HEK293 (cell line): ENCODE data around the gene ORM2.
A peak's percentile ranks its signal among the peaks of the same experiment; 100 is the strongest.

Source experiments
- CTCF ChIA-PET: fragments of 350-600 bp; formaldehyde crosslinking; extraction: SDS; loops from one replicate; lab custom pipeline; 2021; ENCODE audit warnings: antibody characterized with exemption; lab: Yijun Ruan, JAX
- POLR2A ChIA-PET: fragments of 300-600 bp; formaldehyde crosslinking; extraction: SDS; loops from one replicate; lab custom pipeline; 2020; ENCODE audit warnings: antibody characterized with exemption, inconsistent platforms; lab: Yijun Ruan, JAX
- H3K27ac ChIP-seq: fragments of 200-500 bp; sonication (Bioruptor generic); 2 replicates; pipeline ENCODE4 v1.5.1; 2014; ENCODE audit warnings: low read depth, low read length, control low read depth, inconsistent platforms; ENCODE audit errors: extremely low read depth
- H3K36me3 ChIP-seq, 2 experiments: fragments of 200-500 bp in 1 of 2; sonication (Bioruptor generic) in 1 of 2; 1 replicate in 1 of 2; 2 replicates in 1 of 2; pipeline ENCODE4 v1.5.1; 2014 to 2017; ENCODE audit warnings: inconsistent platforms in 2 of 2, low read length in 2 of 2; ENCODE audit not compliant: control insufficient read depth in 2 of 2, insufficient read depth in 1 of 2
- H3K4me1 ChIP-seq: fragments of 200-500 bp; sonication (Bioruptor generic); 2 replicates; pipeline ENCODE4 v1.5.1; 2014; ENCODE audit warnings: mild to moderate bottlenecking, low read length, inconsistent platforms; ENCODE audit not compliant: control insufficient read depth, insufficient read depth
- H3K4me3 ChIP-seq: 2 replicates; pipeline ENCODE4 v1.5.1; 2011; ENCODE audit warnings: low read depth, mild to moderate bottlenecking, control low read depth, low read length, moderate library complexity
- H3K9me3 ChIP-seq: fragments of 200-500 bp; sonication (Bioruptor generic); 2 replicates; pipeline ENCODE4 v1.5.1; 2014; ENCODE audit warnings: low read depth, low read length, inconsistent platforms; ENCODE audit not compliant: control insufficient read depth, insufficient read depth
- SALL2 ChIP-seq: fragments of 450-650 bp; formaldehyde crosslinking; IDR thresholded peaks from 2 replicates; pipeline ENCODE4 v1.5.0; 2017; ENCODE audit warnings: missing biosample characterization, mild to moderate bottlenecking, missing genetic modification characterization, borderline replicate concordance
- TRIM28 ChIP-seq: IDR thresholded peaks from 2 replicates; pipeline ENCODE4 v1.6.1; 2011; ENCODE audit warnings: low read length, control low read depth, borderline replicate concordance
- ZFP3 ChIP-seq: fragments of 450-650 bp; formaldehyde crosslinking; IDR thresholded peaks from 2 replicates; pipeline ENCODE4 v1.5.1; 2016; ENCODE audit warnings: low read depth, missing biosample characterization, missing genetic modification characterization
- ZNF10 ChIP-seq: fragments of 450-650 bp; formaldehyde crosslinking; IDR thresholded peaks from 2 replicates; pipeline ENCODE4 v1.5.1; 2017; ENCODE audit warnings: missing biosample characterization, missing genetic modification characterization
- ZNF155 ChIP-seq: fragments of 450-650 bp; formaldehyde crosslinking; IDR thresholded peaks from 2 replicates; pipeline ENCODE4 v1.5.1; 2016; ENCODE audit warnings: missing biosample characterization, missing genetic modification characterization
- ZNF2 ChIP-seq: fragments of 450-650 bp; formaldehyde crosslinking; IDR thresholded peaks from 2 replicates; pipeline ENCODE4 v1.5.1; 2016; ENCODE audit warnings: missing biosample characterization, missing genetic modification characterization
- ZNF211 ChIP-seq: fragments of 450-650 bp; formaldehyde crosslinking; IDR thresholded peaks from 2 replicates; pipeline ENCODE4 v1.5.1; 2016; ENCODE audit warnings: low read depth, missing biosample characterization, missing genetic modification characterization
- ZNF214 ChIP-seq: fragments of 450-650 bp; formaldehyde crosslinking; IDR thresholded peaks from 2 replicates; pipeline ENCODE4 v1.5.1; 2017; ENCODE audit warnings: missing biosample characterization, mild to moderate bottlenecking, missing genetic modification characterization, borderline replicate concordance
- ZNF23 ChIP-seq: fragments of 450-650 bp; formaldehyde crosslinking; IDR thresholded peaks from 2 replicates; pipeline ENCODE4 v1.5.1; 2016; ENCODE audit warnings: missing biosample characterization, missing genetic modification characterization, borderline replicate concordance
- ZNF366 ChIP-seq: fragments of 450-650 bp; formaldehyde crosslinking; conservative IDR thresholded peaks from 2 replicates; pipeline ENCODE4 v1.5.1; 2016; ENCODE audit warnings: missing biosample characterization, missing genetic modification characterization
- ZNF623 ChIP-seq: fragments of 450-650 bp; formaldehyde crosslinking; IDR thresholded peaks from 2 replicates; pipeline ENCODE4 v1.5.1; 2016; ENCODE audit warnings: missing biosample characterization, missing genetic modification characterization
- ZNF664 ChIP-seq: fragments of 450-650 bp; formaldehyde crosslinking; IDR thresholded peaks from 2 replicates; pipeline ENCODE4 v1.5.1; 2016; ENCODE audit warnings: missing biosample characterization, missing genetic modification characterization
- ZNF830 ChIP-seq: fragments of 450-650 bp; IDR thresholded peaks from 2 replicates; pipeline ENCODE4 v1.5.0; 2018; ENCODE audit warnings: missing biosample characterization, missing genetic modification characterization, low read depth, mild to moderate bottlenecking, moderate library complexity
- TF ChIP-seq, protein P1 (sequence below): fragments of 450-650 bp; IDR thresholded peaks from 2 replicates; pipeline ENCODE4 v1.5.1; 2018; ENCODE audit warnings: missing biosample characterization, mild to moderate bottlenecking, missing genetic modification characterization
- TF ChIP-seq, protein P2 (sequence below): fragments of 450-650 bp; IDR thresholded peaks from 2 replicates; pipeline ENCODE4 v1.5.1; 2018; ENCODE audit warnings: missing biosample characterization, missing genetic modification characterization

The ORM2 gene

DNA sequence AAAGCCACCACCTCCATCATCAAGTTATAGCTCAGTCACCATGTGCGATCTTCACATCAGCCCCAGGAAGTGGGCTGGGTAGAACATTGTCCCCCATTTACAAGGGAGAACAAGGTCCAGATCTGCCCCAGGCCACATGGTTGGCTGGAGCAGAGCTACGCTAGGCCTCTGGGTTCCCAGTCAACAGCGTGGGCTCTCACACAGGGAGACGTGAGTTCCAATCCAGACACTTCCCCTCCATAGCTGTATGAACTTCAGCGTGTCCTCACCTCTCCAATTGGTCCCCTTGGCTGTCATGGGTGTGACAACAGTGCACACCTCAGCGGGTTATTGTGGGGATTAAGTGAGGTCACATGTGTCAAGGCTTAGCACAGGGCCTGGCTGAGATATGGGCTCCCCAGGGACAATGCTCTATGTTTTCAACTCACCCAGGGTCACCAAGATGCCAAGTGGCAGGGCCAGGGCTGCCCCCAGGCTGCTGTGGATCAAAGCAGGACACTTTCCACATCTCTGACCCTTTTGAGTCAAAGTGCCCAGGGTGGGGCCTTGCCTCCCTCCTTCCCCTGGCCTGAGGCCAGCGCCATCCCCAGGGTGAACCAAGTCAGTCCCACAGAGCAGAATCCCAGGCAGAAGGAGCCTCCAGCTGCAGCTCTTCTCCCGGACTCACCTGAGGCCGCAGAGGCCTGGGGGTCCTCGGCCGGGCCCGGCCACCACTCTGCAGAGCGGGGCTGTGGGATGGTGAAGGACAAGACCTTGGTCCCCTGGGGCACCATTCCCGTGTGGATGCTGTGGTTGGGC lies 38.3 kb downstream of the ORM2 start:
- Histone ChIP-seq H3K9me3 (no peaks in the 10 kb centered on the region), H3K4me3 (no peak overlapping the region)
- TF ChIP-seq ZNF211 (tag by site-specific recombination) (no peak), ZNF366 (tag by site-specific recombination) (no peak), ZNF155 (tag by site-specific recombination) (no peak), ZFP3 (tag by site-specific recombination) (no peak), ZNF2 (tag by site-specific recombination) (no peak), ZNF214 (tag by site-specific recombination) (no peak), SALL2 (tag by site-specific recombination) (no peak), ZNF10 (tag by site-specific recombination) (no peak), ZNF830 (tag by site-specific recombination) (no peak), TRIM28 (no peak)
- TF ChIP-seq, protein P1, sequence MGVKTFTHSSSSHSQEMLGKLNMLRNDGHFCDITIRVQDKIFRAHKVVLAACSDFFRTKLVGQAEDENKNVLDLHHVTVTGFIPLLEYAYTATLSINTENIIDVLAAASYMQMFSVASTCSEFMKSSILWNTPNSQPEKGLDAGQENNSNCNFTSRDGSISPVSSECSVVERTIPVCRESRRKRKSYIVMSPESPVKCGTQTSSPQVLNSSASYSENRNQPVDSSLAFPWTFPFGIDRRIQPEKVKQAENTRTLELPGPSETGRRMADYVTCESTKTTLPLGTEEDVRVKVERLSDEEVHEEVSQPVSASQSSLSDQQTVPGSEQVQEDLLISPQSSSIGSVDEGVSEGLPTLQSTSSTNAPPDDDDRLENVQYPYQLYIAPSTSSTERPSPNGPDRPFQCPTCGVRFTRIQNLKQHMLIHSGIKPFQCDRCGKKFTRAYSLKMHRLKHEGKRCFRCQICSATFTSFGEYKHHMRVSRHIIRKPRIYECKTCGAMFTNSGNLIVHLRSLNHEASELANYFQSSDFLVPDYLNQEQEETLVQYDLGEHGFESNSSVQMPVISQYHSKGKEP (tag by site-specific recombination), result no peak
- TF ChIP-seq, all 188 proteins: peak for 0
- no peaks in the 10 kb centered on the region for H3K4me1 ChIP-seq
- CTCF ChIA-PET, result interaction anchor here (0.6 to 1.2 kb wide), 7 partner anchors 13 to 1430 kb away, joined by 3 to 4 read pairs (median 3); no protein-coding TSS in a partner anchor
- H3K27ac ChIP-seq, result no peak overlapping the region
- H3K36me3 ChIP-seq, result no peaks in the 10 kb centered on the region
- POLR2A ChIA-PET, result interaction anchor here (0.8 to 1.5 kb wide), 2 partner anchors 14 to 19 kb away, joined by 3 read pairs; no protein-coding TSS in a partner anchor

DNA sequence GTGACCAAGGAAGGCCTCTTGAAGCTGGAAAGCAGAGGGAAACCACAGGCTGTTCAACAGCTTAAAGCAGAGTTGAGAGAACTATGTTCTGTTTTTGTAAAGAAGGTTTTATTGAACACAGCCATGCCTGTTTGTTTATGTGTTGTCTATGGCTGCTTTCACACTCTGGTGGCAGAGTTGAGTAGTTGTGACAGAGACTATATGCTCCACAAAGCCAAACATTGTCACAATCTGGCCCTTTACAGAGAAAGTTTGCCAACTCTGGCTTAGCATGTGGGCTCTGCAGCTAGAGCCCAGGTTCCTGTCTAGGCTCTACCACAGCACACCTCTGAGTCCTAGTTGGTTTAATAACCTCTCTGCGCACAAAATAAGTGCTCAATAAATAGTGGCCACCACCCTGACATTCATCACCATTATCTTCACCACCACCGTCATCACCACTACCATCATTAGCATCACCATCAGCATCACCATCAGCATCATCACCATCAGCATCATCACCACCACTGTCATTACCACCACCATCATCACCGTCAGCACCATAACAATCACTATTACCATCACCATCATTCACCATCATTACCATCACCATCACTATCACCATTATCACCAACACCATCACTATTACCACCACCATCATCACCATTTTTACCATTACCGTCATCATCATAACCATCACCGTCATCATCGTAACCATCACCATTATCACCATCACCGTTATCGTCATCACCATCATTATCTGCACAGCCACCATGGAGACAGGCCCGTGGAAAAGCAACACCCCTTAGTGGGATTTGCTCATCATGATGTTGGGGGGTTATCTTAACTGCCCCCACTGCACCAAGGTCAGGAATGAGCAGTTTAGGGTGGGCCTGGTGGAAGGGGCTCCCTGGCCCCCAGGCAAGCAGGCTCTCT lies 39.8 kb downstream of the ORM2 start:
- POLR2A ChIA-PET, result interaction anchor here (0.6 to 1.5 kb wide), 2 partner anchors 21 to 374 kb away, joined by 3 to 4 read pairs; no protein-coding TSS in a partner anchor
- Histone ChIP-seq H3K36me3 (no peaks in the 10 kb centered on the region), H3K9me3 (no peaks in the 10 kb centered on the region), H3K4me1 (no peaks in the 10 kb centered on the region), H3K4me3 (no peak overlapping the region), H3K27ac (no peak overlapping the region)
- TF ChIP-seq, protein P2, sequence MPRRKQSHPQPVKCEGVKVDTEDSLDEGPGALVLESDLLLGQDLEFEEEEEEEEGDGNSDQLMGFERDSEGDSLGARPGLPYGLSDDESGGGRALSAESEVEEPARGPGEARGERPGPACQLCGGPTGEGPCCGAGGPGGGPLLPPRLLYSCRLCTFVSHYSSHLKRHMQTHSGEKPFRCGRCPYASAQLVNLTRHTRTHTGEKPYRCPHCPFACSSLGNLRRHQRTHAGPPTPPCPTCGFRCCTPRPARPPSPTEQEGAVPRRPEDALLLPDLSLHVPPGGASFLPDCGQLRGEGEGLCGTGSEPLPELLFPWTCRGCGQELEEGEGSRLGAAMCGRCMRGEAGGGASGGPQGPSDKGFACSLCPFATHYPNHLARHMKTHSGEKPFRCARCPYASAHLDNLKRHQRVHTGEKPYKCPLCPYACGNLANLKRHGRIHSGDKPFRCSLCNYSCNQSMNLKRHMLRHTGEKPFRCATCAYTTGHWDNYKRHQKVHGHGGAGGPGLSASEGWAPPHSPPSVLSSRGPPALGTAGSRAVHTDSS, result peak; percentile 76
- no peak for TF ChIP-seq ZNF623 (tag by site-specific recombination)
- peak; percentile 72; the same call in 1 of the 2 replicates for TF ChIP-seq ZNF664 (tag by site-specific recombination)
- TF ChIP-seq ZNF23 (tag by site-specific recombination), result no peak
- CTCF ChIA-PET, result interaction anchor here (1.2 kb wide), 1 partner anchor 30 kb away, joined by 4 read pairs; no protein-coding TSS in a partner anchor
